Stimulated activated memory B cell treated with anti-CD40 and anti-IgM and Interleukin-4, amounts not matched to agents 10 μg/mL and 1 μg/mL and 100 μg/mL, for 72 hours (primary cell): ENCODE measurements around the gene FBLN1.
"Not testable (repeated sequence)": the region's sequence is repeated elsewhere in the genome, so short reads cannot be mapped to it uniquely, and the experiment has no call there.

Experiments used
- ATAC-seq: fragments of 150-1000 bp; cut with Tn5 transposase; 2 replicates; pipeline ENCODE4 v1.10.0; 2021
- H3K27ac Mint-ChIP-seq: one replicate; pipeline ENCODE4 v1.8.0; 2022; ENCODE audit warnings: mild to moderate bottlenecking, mixed read lengths
- H3K27me3 Mint-ChIP-seq: one replicate; pipeline ENCODE4 v1.8.0; 2022; ENCODE audit warnings: mixed read lengths
- H3K36me3 Mint-ChIP-seq: one replicate; pipeline ENCODE4 v1.8.0; 2022; ENCODE audit warnings: mixed read lengths
- H3K4me1 Mint-ChIP-seq: one replicate; pipeline ENCODE4 v1.8.0; 2022; ENCODE audit warnings: mixed read lengths
- H3K4me3 Mint-ChIP-seq: one replicate; pipeline ENCODE4 v1.8.0; 2022; ENCODE audit warnings: mild to moderate bottlenecking, moderate library complexity, mixed read lengths
- H3K9me3 Mint-ChIP-seq: one replicate; pipeline ENCODE4 v1.8.0; 2022; ENCODE audit warnings: mixed read lengths

Gene FBLN1

GRCh38 chr22:45551310-45552016 is 48.8 kb downstream of the FBLN1 start:
- Mint-ChIP-seq H3K27ac (no peak overlapping the region), H3K36me3 (no peaks in the 10 kb centered on the region), H3K4me3 (no peak overlapping the region), H3K4me1 (no peaks in the 10 kb centered on the region), H3K27me3 (peaks cover 25% of the 10 kb centered on the region), H3K9me3 (no peaks in the 10 kb centered on the region)
- no peak for ATAC-seq

- H3K4me1 Mint-ChIP-seq: no peaks in the 10 kb centered on the region
- no peak overlapping the region for H3K4me3 Mint-ChIP-seq
- no peaks in the 10 kb centered on the region for H3K36me3 Mint-ChIP-seq
- ATAC-seq: no peak
- no peak overlapping the region for H3K27ac Mint-ChIP-seq
- H3K9me3 Mint-ChIP-seq: no peaks in the 10 kb centered on the region
- peaks cover 28% of the 10 kb centered on the region for H3K27me3 Mint-ChIP-seq
Observed at GRCh38 chr22:45552017-45552411, 49.3 kb downstream of the FBLN1 start.

GRCh38 chr22:45552580-45553350 is 50.1 kb downstream of the FBLN1 start:
- Mint-ChIP-seq H3K9me3 (no peaks in the 10 kb centered on the region), H3K4me3 (no peak overlapping the region)

GRCh38 chr22:45553351-45554039 is 50.8 kb downstream of the FBLN1 start:
- ATAC-seq: peak; percentile 54
- Mint-ChIP-seq H3K4me1 (no peaks in the 10 kb centered on the region), H3K4me3 (no peak overlapping the region), H3K36me3 (no peaks in the 10 kb centered on the region), H3K27me3 (peaks cover 37% of the 10 kb centered on the region), H3K9me3 (no peaks in the 10 kb centered on the region), H3K27ac (no peak overlapping the region)

More at GRCh38 chr22:45552580-45553350, 50.1 kb downstream of the FBLN1 start:
- no peaks in the 10 kb centered on the region for H3K36me3 Mint-ChIP-seq
- H3K27me3 Mint-ChIP-seq: peaks cover 34% of the 10 kb centered on the region
- no peak overlapping the region for H3K27ac Mint-ChIP-seq
- H3K4me1 Mint-ChIP-seq: no peaks in the 10 kb centered on the region
- ATAC-seq: no peak

- Mint-ChIP-seq H3K27ac (no peak overlapping the region), H3K9me3 (no peaks in the 10 kb centered on the region), H3K36me3 (no peaks in the 10 kb centered on the region), H3K27me3 (peaks cover 37% of the 10 kb centered on the region), H3K4me3 (no peak overlapping the region), H3K4me1 (no peaks in the 10 kb centered on the region)
- ATAC-seq: peak; percentile 12
Observed at GRCh38 chr22:45554040-45554406, 51.3 kb downstream of the FBLN1 start.

- H3K27me3 Mint-ChIP-seq: peaks cover 28% of the 10 kb centered on the region
- no peak for ATAC-seq
- H3K4me3 Mint-ChIP-seq: no peak overlapping the region
- no peaks in the 10 kb centered on the region for H3K4me1 Mint-ChIP-seq
- no peaks in the 10 kb centered on the region for H3K9me3 Mint-ChIP-seq
- no peaks in the 10 kb centered on the region for H3K36me3 Mint-ChIP-seq
- no peak overlapping the region for H3K27ac Mint-ChIP-seq
Observed at GRCh38 chr22:45554861-45555260, 52.2 kb downstream of the FBLN1 start.

- H3K36me3 Mint-ChIP-seq, H3K9me3 Mint-ChIP-seq, ATAC-seq, H3K27ac Mint-ChIP-seq, H3K4me1 Mint-ChIP-seq, H3K4me3 Mint-ChIP-seq: not testable (repeated sequence)
- peaks cover 41% of the 10 kb centered on the region for H3K27me3 Mint-ChIP-seq
Observed at GRCh38 chr22:45557926-45558325, 55.2 kb downstream of the FBLN1 start.

- H3K9me3 Mint-ChIP-seq, ATAC-seq, H3K36me3 Mint-ChIP-seq, H3K27ac Mint-ChIP-seq, H3K4me1 Mint-ChIP-seq, H3K4me3 Mint-ChIP-seq: not testable (repeated sequence)
- H3K27me3 Mint-ChIP-seq: peaks cover 59% of the 10 kb centered on the region
Observed at GRCh38 chr22:45560092-45560491, 57.4 kb downstream of the FBLN1 start.

GRCh38 chr22:45560761-45561160 is 58.1 kb downstream of the FBLN1 start:
- not testable (repeated sequence) for H3K4me1 Mint-ChIP-seq, H3K27ac Mint-ChIP-seq, H3K36me3 Mint-ChIP-seq, H3K9me3 Mint-ChIP-seq, ATAC-seq, H3K4me3 Mint-ChIP-seq
- peaks cover 59% of the 10 kb centered on the region for H3K27me3 Mint-ChIP-seq

- no peaks in the 10 kb centered on the region for H3K4me1 Mint-ChIP-seq
- no peak overlapping the region for H3K27ac Mint-ChIP-seq
- ATAC-seq: no peak
- peaks cover 8% of the 10 kb centered on the region for H3K36me3 Mint-ChIP-seq
- no peak overlapping the region for H3K4me3 Mint-ChIP-seq
- H3K27me3 Mint-ChIP-seq: peaks cover 62% of the 10 kb centered on the region
- peaks cover 8% of the 10 kb centered on the region for H3K9me3 Mint-ChIP-seq
Observed at GRCh38 chr22:45562102-45562501, 59.4 kb downstream of the FBLN1 start.

- H3K36me3 Mint-ChIP-seq: peaks cover 8% of the 10 kb centered on the region
- peaks cover 63% of the 10 kb centered on the region for H3K27me3 Mint-ChIP-seq
- H3K4me3 Mint-ChIP-seq: no peak overlapping the region
- no peak for ATAC-seq
- no peak overlapping the region for H3K27ac Mint-ChIP-seq
- H3K9me3 Mint-ChIP-seq: peaks cover 8% of the 10 kb centered on the region
- H3K4me1 Mint-ChIP-seq: no peaks in the 10 kb centered on the region
Observed at GRCh38 chr22:45562537-45563361, 60.1 kb downstream of the FBLN1 start.

- Mint-ChIP-seq H3K36me3 (peaks cover 8% of the 10 kb centered on the region), H3K4me3 (no peak overlapping the region), H3K27me3 (peaks cover 62% of the 10 kb centered on the region), H3K27ac (no peak overlapping the region), H3K9me3 (peaks cover 8% of the 10 kb centered on the region), H3K4me1 (no peaks in the 10 kb centered on the region)
- no peak for ATAC-seq
Observed at GRCh38 chr22:45563362-45564040, 60.8 kb downstream of the FBLN1 start.

GRCh38 chr22:45564349-45565030 is 61.8 kb downstream of the FBLN1 start:
- H3K4me1 Mint-ChIP-seq: no peaks in the 10 kb centered on the region

GRCh38 chr22:45565171-45565570 is 62.5 kb downstream of the FBLN1 start:
- H3K4me1 Mint-ChIP-seq: no peaks in the 10 kb centered on the region
- H3K4me3 Mint-ChIP-seq: no peak overlapping the region
- peaks cover 6% of the 10 kb centered on the region for H3K36me3 Mint-ChIP-seq
- H3K27me3 Mint-ChIP-seq: peaks cover 61% of the 10 kb centered on the region
- no peak for ATAC-seq
- H3K9me3 Mint-ChIP-seq: peaks cover 6% of the 10 kb centered on the region
- H3K27ac Mint-ChIP-seq: no peak overlapping the region

More at GRCh38 chr22:45564349-45565030, 61.8 kb downstream of the FBLN1 start:
- peaks cover 62% of the 10 kb centered on the region for H3K27me3 Mint-ChIP-seq
- H3K9me3 Mint-ChIP-seq: peaks cover 8% of the 10 kb centered on the region
- ATAC-seq: no peak
- H3K4me3 Mint-ChIP-seq: no peak overlapping the region
- H3K27ac Mint-ChIP-seq: no peak overlapping the region
- peaks cover 8% of the 10 kb centered on the region for H3K36me3 Mint-ChIP-seq
